OCI-M2 (cell line): ENCODE data around the gene MRPL52.

Source experiments
- DNase-seq: peaks from one replicate; lab custom pipeline; 2025; ENCODE audit not compliant: unreplicated experiment; lab: John Stamatoyannopoulos, UW

The MRPL52 gene

DNA sequence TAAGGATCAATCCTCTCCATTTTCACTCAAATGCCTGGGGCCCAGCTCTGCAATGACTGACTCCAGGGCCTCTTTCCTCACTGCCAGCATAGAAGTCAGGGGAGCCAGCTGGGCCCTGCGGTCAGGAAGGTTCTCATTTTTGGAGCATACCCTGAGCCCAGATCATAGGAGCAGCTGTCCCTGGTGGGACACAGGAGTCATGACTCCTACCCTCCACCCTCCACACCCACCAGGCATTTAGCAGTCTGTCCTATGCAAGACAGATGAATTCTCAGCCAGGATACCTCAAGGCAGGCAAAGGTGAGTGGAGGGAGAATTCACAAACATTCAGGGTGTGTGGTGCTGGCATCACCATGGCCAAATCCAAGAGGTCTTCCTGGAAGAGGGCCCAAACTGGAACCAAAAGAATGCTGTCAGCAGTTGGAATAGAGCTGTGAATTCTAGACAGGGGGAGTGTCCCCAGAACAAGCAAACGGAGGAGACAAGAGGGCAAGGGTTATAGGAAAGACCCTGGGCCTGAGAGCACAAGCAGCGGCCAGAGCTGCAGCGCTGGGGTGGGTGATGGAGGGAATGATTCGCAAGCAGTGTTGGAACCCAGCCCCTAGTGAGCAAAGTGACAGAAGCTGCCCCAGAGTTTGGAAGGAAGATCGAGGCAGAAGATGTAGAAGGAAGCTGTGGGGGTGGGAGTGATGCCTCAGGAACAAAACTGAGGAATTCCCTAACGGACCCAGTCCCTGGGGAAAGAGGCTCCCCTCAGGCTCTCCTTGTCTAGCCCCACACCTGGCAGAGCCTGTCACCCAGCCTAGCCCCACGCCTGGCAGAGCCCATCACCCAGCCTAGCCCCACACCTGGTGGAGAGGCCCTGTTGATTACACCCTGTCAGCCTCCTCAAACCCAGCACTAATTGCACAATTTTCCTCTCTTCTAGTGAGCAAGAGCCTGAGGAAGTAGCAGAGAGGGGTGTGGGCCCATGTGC lies 48.9 kb downstream of the MRPL52 start:
- DNase-seq = no peak

DNA sequence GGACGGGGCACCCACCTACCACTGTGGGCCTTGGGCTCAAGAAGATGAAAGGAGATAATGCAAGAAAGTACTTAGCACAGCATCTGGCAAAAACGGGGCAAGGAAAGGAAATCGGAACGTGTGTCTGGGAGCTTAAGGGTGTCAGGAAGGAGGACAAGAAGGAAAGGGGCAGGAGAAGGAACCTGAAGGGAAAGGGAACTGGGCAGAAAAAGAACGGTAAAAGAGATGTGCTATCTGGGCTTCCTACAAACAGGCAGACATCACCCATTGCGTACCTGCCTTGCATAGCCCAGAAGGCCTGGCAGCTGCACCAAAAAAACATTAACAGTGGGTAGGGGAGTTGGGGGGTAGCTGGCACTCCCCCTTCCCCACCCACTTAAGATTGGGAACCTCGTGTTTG lies 52.4 kb downstream of the MRPL52 start:
- DNase-seq = no peak

DNA sequence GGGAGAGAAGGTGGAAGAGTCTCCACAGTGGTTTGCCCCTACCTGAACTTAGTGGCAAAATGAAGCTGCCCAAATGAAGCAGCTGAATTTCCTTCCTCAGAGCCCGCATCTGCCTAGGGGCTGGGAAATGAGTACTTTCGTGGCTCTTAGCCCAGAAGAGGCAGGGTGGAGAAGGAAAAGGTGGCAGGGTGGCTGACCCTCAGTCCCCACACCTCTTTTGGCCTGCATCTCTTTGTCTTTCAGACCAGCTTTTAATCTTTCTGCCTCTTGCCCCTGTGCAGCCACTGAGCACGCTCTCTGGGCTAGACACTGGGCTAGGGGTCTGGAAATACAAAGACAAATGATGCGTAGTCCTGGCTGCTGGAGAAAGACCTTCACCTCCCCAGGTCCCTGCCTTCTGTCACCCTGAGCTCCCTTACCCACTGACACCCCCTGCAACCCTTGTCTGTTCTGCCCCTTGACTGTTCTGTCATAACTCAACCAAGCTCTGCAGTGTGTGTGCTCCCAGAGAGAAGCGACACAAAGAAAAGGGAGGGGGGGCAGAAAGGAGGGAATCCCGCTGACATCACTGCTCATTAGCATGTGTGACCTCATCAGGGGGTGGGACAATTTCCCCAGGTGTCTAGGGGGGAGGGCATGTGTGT lies 53.0 kb downstream of the MRPL52 start:
- no peak for DNase-seq

DNA sequence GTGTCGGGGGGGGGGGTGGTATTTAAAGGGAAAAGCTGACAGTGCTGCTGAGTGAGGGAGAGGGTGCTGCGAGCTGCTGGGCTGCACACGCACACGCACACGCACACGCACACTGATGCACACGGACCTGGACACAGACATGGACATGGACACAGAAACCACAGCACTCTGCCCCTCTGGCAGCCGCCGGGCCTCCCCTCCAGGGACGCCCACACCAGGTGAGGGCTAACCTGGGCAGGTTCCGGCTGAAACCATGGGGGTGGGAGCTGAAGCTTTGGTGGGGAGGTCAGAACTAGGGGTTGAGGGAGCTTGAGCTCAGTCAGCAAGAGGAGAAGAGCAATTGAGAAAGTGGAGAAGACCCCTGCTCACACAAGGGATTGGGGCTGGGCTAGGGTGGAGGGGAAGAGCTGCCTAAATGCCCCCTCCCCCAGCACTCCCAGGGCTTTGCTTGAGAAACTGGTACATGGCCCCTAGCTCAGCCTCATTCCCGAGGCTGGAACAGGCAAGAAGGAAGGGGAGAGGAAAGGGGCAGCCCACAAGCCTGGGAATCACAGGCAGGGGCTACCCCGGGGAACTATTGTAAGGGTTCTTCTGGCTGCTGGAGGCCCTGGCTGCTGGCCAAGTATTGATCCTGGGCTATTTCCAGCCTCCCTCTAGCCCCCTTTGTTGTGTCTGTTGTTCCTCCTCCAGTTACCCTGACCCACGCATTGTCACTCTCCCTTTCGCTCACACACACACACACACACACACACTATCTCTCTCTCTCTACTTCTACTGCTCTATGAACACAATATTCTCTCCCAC lies 53.7 kb downstream of the MRPL52 start, which contains the start of gene REM2:
REM2 (plus strand) TSS at position 50 of the 804 bp plus-strand sequence; CDS start at position 116, 66 bp downstream.
- DNase-seq = no peak

DNA sequence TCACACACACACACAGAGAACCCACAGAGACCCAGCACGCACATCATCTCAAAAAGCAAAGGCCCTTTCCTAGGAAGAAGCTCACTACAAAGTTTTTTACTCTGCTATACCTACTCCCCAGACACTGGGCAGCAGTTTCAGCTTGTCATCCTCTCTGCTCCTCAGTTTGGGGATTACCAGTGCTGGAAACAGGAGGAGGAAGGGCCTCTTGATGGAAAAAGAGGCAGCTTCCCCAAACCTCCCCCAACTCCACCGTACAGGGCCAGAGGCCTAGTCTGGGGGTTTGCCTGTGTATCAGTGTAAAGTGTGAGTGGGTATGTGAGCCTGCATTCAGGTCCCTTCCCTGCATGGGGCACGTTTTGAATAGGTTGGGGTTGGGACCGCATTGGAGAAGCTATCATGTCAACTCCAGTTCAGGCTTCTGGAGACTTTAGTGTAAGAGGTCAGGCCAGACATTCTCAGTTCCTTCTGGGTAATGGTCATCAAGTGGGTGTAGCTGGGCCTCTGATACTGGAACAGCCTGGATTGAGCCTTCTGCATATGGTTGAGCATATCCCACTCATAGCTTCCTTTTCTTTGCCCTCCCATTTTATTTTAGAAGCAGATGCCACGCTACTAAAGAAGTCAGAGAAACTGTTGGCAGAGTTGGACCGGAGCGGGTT lies 54.5 kb downstream of the MRPL52 start:
- no peak for DNase-seq
